Endothelial cell (in vitro differentiated cells): ENCODE results near the gene GPR158. TPM values are rescaled to one million over a fixed set of nuclear protein-coding genes. Genes with fewer than 3 reads are reported as not detected.
"Not testable (repeated sequence)": the region's sequence is repeated elsewhere in the genome, so short reads cannot be mapped to it uniquely, and the experiment has no call there.

ENCODE experiments used
- DNase-seq: peaks from one replicate; pipeline ENCODE4 v3.0.0; 2021; ENCODE audit warnings: low spot score
- H3K27ac Mint-ChIP-seq: one replicate; pipeline ENCODE4 v1.8.0; 2021; ENCODE audit warnings: mixed read lengths, inconsistent platforms; ENCODE audit not compliant: unreplicated experiment
- H3K27me3 Mint-ChIP-seq: one replicate; pipeline ENCODE4 v1.8.0; 2021; ENCODE audit warnings: mild to moderate bottlenecking, moderate library complexity, mixed read lengths, inconsistent platforms; ENCODE audit not compliant: unreplicated experiment
- H3K36me3 Mint-ChIP-seq: one replicate; pipeline ENCODE4 v1.8.0; 2021; ENCODE audit warnings: mild to moderate bottlenecking, low read depth, mixed read lengths, inconsistent platforms; ENCODE audit not compliant: unreplicated experiment
- H3K4me1 Mint-ChIP-seq: one replicate; pipeline ENCODE4 v1.8.0; 2021; ENCODE audit warnings: mild to moderate bottlenecking, mixed read lengths, inconsistent platforms; ENCODE audit not compliant: unreplicated experiment
- H3K4me3 Mint-ChIP-seq: one replicate; pipeline ENCODE4 v1.8.0; 2021; ENCODE audit warnings: mild to moderate bottlenecking, mixed read lengths, inconsistent platforms; ENCODE audit not compliant: unreplicated experiment
- H3K9me3 Mint-ChIP-seq: one replicate; pipeline ENCODE4 v1.8.0; 2021; ENCODE audit warnings: mixed read lengths, inconsistent platforms; ENCODE audit not compliant: unreplicated experiment
- CTCF ChIP-seq: fragments of 200-600 bp; sonication (generic); IDR thresholded peaks from one replicate; pipeline ENCODE4 v1.5.0; 2021; ENCODE audit warnings: antibody characterized with exemption; ENCODE audit not compliant: unreplicated experiment
- total RNA-seq: library from RNA; stranded (reverse); fragmentation: NEBNext Ultra II Directional; extraction: Animal tissue kit (Norgen Biotek cat#: 25700); gene quantifications from one replicate; pipeline ENCODE4 v1.2.1, GENCODE V29; 2021; ENCODE audit not compliant: unreplicated experiment

GPR158 gene
- total RNA-seq, 1 donor from 2014 or later, result 0.13 TPM

- H3K9me3 Mint-ChIP-seq, result no peaks in the 10 kb centered on the region
- H3K27ac Mint-ChIP-seq, result no peak overlapping the region
- H3K27me3 Mint-ChIP-seq, result no peaks in the 10 kb centered on the region
- no peak overlapping the region for H3K4me3 Mint-ChIP-seq
- DNase-seq, result no peak
- no peak for TF ChIP-seq CTCF
- H3K36me3 Mint-ChIP-seq, result no peaks in the 10 kb centered on the region
- H3K4me1 Mint-ChIP-seq, result peaks cover 3% of the 10 kb centered on the region
Measured at GRCh38 chr10:25327273-25327672, 152.5 kb downstream of the GPR158 start.

DNA sequence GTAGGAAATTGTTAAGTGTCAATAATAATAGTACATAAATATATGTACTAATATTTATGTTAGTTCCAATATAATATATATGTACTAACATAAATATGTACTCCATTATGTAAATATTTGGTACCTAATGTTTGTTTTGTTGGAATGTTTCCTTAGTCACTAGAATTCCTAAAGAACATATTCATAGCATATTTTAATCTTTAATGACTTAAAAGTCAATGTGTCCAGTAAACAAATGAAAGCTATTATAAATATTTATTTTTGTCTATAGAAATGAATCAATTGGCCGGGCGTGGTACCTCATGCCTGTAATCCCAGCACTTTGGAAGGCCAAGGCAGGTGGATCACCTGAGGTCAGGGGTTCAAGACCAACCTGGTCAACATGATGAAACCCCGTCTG lies 153.6 kb downstream of the GPR158 start:
- H3K27me3 Mint-ChIP-seq, result no peaks in the 10 kb centered on the region
- H3K27ac Mint-ChIP-seq, result no peak overlapping the region
- no peak for TF ChIP-seq CTCF
- no peak overlapping the region for H3K4me3 Mint-ChIP-seq
- peaks cover 3% of the 10 kb centered on the region for H3K4me1 Mint-ChIP-seq
- H3K36me3 Mint-ChIP-seq, result no peaks in the 10 kb centered on the region
- no peak for DNase-seq
- no peaks in the 10 kb centered on the region for H3K9me3 Mint-ChIP-seq

DNA sequence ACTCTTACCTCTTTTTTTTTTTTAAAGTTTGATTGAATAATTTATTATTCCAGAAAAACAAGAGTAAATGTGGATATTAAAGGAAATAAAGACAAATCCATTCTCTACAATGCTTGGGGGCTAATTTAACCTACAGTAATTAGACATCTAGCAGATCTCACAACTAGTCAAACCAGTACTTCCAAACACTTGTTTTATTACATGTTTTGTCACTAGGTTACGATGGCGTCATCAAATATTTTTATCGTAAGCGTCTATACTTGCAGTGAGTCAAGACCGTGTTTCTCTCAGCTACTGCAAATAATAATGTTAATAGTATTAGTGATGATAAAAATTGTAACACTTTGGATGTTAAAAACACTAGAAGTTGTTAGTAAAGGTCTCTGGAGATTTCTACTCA lies 154.8 kb downstream of the GPR158 start:
- H3K9me3 Mint-ChIP-seq, H3K36me3 Mint-ChIP-seq, H3K27me3 Mint-ChIP-seq, H3K27ac Mint-ChIP-seq, H3K4me3 Mint-ChIP-seq, DNase-seq, H3K4me1 Mint-ChIP-seq: not testable (repeated sequence)

- no peak overlapping the region for H3K27ac Mint-ChIP-seq
- H3K4me3 Mint-ChIP-seq, result no peak overlapping the region
- no peak for DNase-seq
- no peaks in the 10 kb centered on the region for H3K9me3 Mint-ChIP-seq
- peaks cover 3% of the 10 kb centered on the region for H3K4me1 Mint-ChIP-seq
- H3K27me3 Mint-ChIP-seq, result no peaks in the 10 kb centered on the region
- H3K36me3 Mint-ChIP-seq, result no peaks in the 10 kb centered on the region
- TF ChIP-seq CTCF, result no peak
Measured at GRCh38 chr10:25334445-25334844, 159.6 kb downstream of the GPR158 start.

DNA sequence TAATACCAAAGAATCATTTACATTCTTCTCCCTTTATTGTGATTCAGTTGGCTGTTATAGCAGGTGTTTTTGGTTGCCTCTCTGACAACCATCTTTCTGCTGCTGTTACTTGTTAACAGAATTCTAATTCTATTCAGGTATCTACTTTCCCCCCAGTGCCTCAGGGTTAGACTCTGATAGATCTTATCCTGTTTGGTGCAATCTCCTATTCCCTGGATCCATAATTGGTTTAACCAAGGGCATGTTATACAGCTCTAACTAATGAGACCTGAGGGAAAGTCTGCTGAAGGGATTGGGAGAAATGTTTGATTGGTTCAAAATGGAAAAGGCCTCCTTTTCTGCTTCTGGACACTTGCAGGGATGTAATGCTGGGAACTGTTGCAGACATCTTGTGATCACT lies 161.5 kb downstream of the GPR158 start:
- no peaks in the 10 kb centered on the region for H3K9me3 Mint-ChIP-seq
- no peaks in the 10 kb centered on the region for H3K4me1 Mint-ChIP-seq

More for the DNA sequence above, 161.5 kb downstream of the GPR158 start:
- H3K4me3 Mint-ChIP-seq, result no peak overlapping the region
- H3K27me3 Mint-ChIP-seq, result no peaks in the 10 kb centered on the region
- TF ChIP-seq CTCF, result no peak
- no peaks in the 10 kb centered on the region for H3K36me3 Mint-ChIP-seq
- H3K27ac Mint-ChIP-seq, result no peak overlapping the region
- no peak for DNase-seq
